GM12878 (cell line): Measurements from ENCODE around the gene CAMKK2. TPM values are rescaled to one million over a fixed set of nuclear protein-coding genes. Genes with fewer than 3 reads are reported as not detected.

Source experiments
- ATAC-seq: fragments of 200-7000 bp; cut with Tn5 transposase; 3 replicates; pipeline ENCODE4 v1.9.1; 2020; ENCODE audit warnings: mild to moderate bottlenecking, moderate library complexity
- BruUV-seq: library from RNA; stranded (reverse); fragments of 400-500 nt; replicated peaks from 2 replicates; lab custom pipeline; 2021; lab: Mats Ljungman, UMichigan
- CTCF ChIA-PET: fragments of 300-600 bp; sonication (Branson Sonifier 250); formaldehyde crosslinking; extraction: SDS; loops from one replicate; lab custom pipeline; 2021; ENCODE audit warnings: inconsistent platforms; lab: Yijun Ruan, JAX
- POLR2A ChIA-PET: fragments of 350-600 bp; formaldehyde crosslinking; extraction: SDS; loops from one replicate; lab custom pipeline; 2021; ENCODE audit warnings: inconsistent platforms; lab: Charles Lee
- RAD21 ChIA-PET: fragments of 300-600 bp; sonication (Branson Sonifier 250); formaldehyde crosslinking; loops from one replicate; lab custom pipeline; 2023; ENCODE audit warnings: antibody characterized with exemption; ENCODE audit not compliant: unreplicated experiment; lab: Charles Lee
- SMC1A ChIA-PET: fragments of 300-600 bp; sonication (Branson Sonifier 250); formaldehyde crosslinking; loops from one replicate; lab custom pipeline; 2023; ENCODE audit not compliant: unreplicated experiment, uncharacterized antibody; lab: Charles Lee
- DNase-seq: peaks from one replicate; pipeline ENCODE4 v3.0.0-alpha.2; 2011; ENCODE audit warnings: low read depth, low spot score
- FAIRE-seq: peaks from 3 replicates; lab custom pipeline; 2011; peaks lifted over from hg19 to GRCh38; lab: Jason Lieb, UNC
- H2AFZ ChIP-seq: 2 replicates; pipeline ENCODE4 v1.6.0; 2011; ENCODE audit warnings: low read depth, low read length, control low read depth; ENCODE audit not compliant: control insufficient read depth
- H3K27ac ChIP-seq: 2 replicates; pipeline ENCODE4 v1.5.1; 2011; ENCODE audit warnings: control low read depth; ENCODE audit not compliant: control insufficient read depth, insufficient read depth
- H3K27me3 ChIP-seq, 2 experiments: replicated peaks in 1 of 2; 2 replicates each; pipeline versions ENCODE4 v1.6.0 to v1.6.1; 2011; ENCODE audit warnings: low read length in 1 of 2; ENCODE audit not compliant: control insufficient read depth in 2 of 2, insufficient read depth in 2 of 2
- H3K36me3 ChIP-seq, 2 experiments: 2 replicates each; pipeline ENCODE4 v1.5.1; 2011; ENCODE audit warnings: low read length in 1 of 2; ENCODE audit not compliant: control insufficient read depth in 2 of 2, insufficient read depth in 2 of 2
- H3K4me1 ChIP-seq: 2 replicates; pipeline ENCODE4 v1.6.1; 2011; ENCODE audit warnings: mild to moderate bottlenecking, low read length, moderate library complexity, mixed read lengths; ENCODE audit not compliant: control insufficient read depth, insufficient read depth
- H3K4me2 ChIP-seq: 2 replicates; pipeline ENCODE4 v1.6.0; 2011; ENCODE audit warnings: control low read depth; ENCODE audit not compliant: control insufficient read depth, insufficient read depth
- H3K4me3 ChIP-seq: fragments of 200-600 bp; sonication (generic); 2 replicates; pipeline ENCODE4 v1.5.1; 2016
- H3K79me2 ChIP-seq: 2 replicates; pipeline ENCODE4 v1.6.0; 2011; ENCODE audit warnings: low read length; ENCODE audit not compliant: control insufficient read depth, insufficient read depth
- H3K9ac ChIP-seq: 2 replicates; pipeline ENCODE4 v1.8.0; 2011; ENCODE audit warnings: low read length, control low read depth, mixed read lengths; ENCODE audit not compliant: control insufficient read depth, insufficient read depth
- H3K9me3 ChIP-seq: replicated peaks from 3 replicates; pipeline ENCODE4 v1.5.1; 2011; ENCODE audit warnings: mild to moderate bottlenecking, low read length; ENCODE audit not compliant: control insufficient read depth, insufficient read depth
- H4K20me1 ChIP-seq: 2 replicates; pipeline ENCODE4 v1.6.0; 2011; ENCODE audit not compliant: control insufficient read depth, insufficient read depth
- BCLAF1 ChIP-seq: fragments of 450-650 bp; IDR thresholded peaks from 2 replicates; pipeline ENCODE4 v1.6.1; 2017; ENCODE audit warnings: antibody characterized with exemption, mild to moderate bottlenecking, moderate library complexity
- BHLHE40 ChIP-seq, 2 experiments: fragments of 450-650 bp in 1 of 2; IDR thresholded peaks; 2 replicates each; pipeline ENCODE4 v1.6.1; 2011 to 2017; ENCODE audit warnings: low read depth in 2 of 2, borderline replicate concordance in 1 of 2, improper control_type of control experiment in 1 of 2, low read length in 1 of 2, mild to moderate bottlenecking in 1 of 2
- NFYB ChIP-seq: IDR thresholded peaks from 2 replicates; pipeline ENCODE4 v1.6.1; 2011; ENCODE audit warnings: low read depth, mild to moderate bottlenecking, low read length, improper control_type of control experiment, moderate library complexity; ENCODE audit not compliant: insufficient read depth
- PBX3 ChIP-seq: IDR thresholded peaks from 2 replicates; pipeline ENCODE4 v1.6.1; 2011; ENCODE audit warnings: mild to moderate bottlenecking, low read depth, low read length, moderate library complexity; ENCODE audit not compliant: insufficient replicate concordance
- SKIL ChIP-seq: fragments of 450-650 bp; IDR thresholded peaks from 2 replicates; pipeline ENCODE4 v1.6.1; 2017; ENCODE audit warnings: mild to moderate bottlenecking, low read depth, inconsistent platforms; ENCODE audit not compliant: poor library complexity, severe bottlenecking
- SPI1 ChIP-seq: IDR thresholded peaks from 2 replicates; pipeline ENCODE4 v1.6.1; 2011; ENCODE audit warnings: low read depth, mild to moderate bottlenecking, low read length, moderate library complexity, borderline replicate concordance; ENCODE audit not compliant: insufficient read depth
- USF2 ChIP-seq: IDR thresholded peaks from 2 replicates; pipeline ENCODE4 v1.6.1; 2011; ENCODE audit warnings: low read depth, low read length, improper control_type of control experiment, borderline replicate concordance
- WRNIP1 ChIP-seq: IDR thresholded peaks from 2 replicates; pipeline ENCODE4 v1.6.1; 2011; ENCODE audit warnings: low read depth, low read length, improper control_type of control experiment, borderline replicate concordance
- WGBS: methylation state at CpG from one replicate; pipeline ENCODE4 v1.1.6; 2016; ENCODE audit warnings: low lambda C conversion rate; ENCODE audit not compliant: insufficient replicate concordance, insufficient coverage; ENCODE audit errors: missing lambda C conversion rate; 5-methylcytosine and 5-hydroxymethylcytosine counted together
- in situ Hi-C: fragments of 300-500 bp; cut with MboI; formaldehyde crosslinking; loops from 9 replicates; pipeline ENCODE4 v1.14.3; 2018; ENCODE audit warnings: mixed read lengths
- intact Hi-C: fragments of 100-400 bp; cut with micrococcal nuclease; formaldehyde crosslinking; loops from one replicate; pipeline ENCODE4 v1.14.2; 2022; ENCODE audit not compliant: unreplicated experiment
- polyA plus RNA-seq, 11 experiments: library from polyadenylated mRNA; depleted of rRNA in 4 of 11; unstranded in 6 of 11; stranded (reverse) in 5 of 11; fragments of >200 nt; fragmentation: Nextera tagmentation in 4 of 11; fragmentation: Illumina TruSeq in 1 of 11; extraction: Ambion mirVana in 4 of 11; extraction: Trizol in 1 of 11; gene quantifications; 1 replicate in 1 of 11; 2 replicates in 10 of 11; pipeline versions ENCODE4 v1.2.1 to v1.2.3, GENCODE V29; 2011 to 2016; ENCODE audit warnings: inconsistent platforms in 2 of 11, missing spikeins in 2 of 11, low read depth in 1 of 11
- total RNA-seq, 4 experiments: library from RNA; depleted of rRNA in 3 of 4; stranded (reverse); fragments of >200 nt in 3 of 4; fragmentation: Illumina TruSeq in 1 of 4; extraction: Trizol in 1 of 4; gene quantifications; 2 replicates each; pipeline versions ENCODE4 v1.2.1 to v1.2.3, GENCODE V29; 2013 to 2021

CAMKK2 gene
- total and polyA plus RNA-seq, 10 of the 15 experiments (the other 5 are each of a cell fraction or from before 2014, with no cell fraction given): 5.2 to 40.6 (median 26.6) TPM

GRCh38 chr12:121212875-121213274, 83.6 kb downstream of the CAMKK2 start:
- ChIA-PET RAD21 (interaction anchor here (2.0 kb wide), 1 partner anchor 81 kb away, joined by 7 read pairs; the partner anchor contains the start of gene P2RX7), SMC1A (interaction anchor here (0.6 to 3.2 kb wide), 4 partner anchors 45 to 213 kb away, joined by 3 to 10 read pairs (median 6); partner anchors contain the start of gene P2RX7), CTCF (no interaction called here), POLR2A (interaction anchor here (0.7 kb wide), 1 partner anchor 45 kb away, joined by 3 read pairs; no protein-coding TSS in a partner anchor)
- H3K79me2 ChIP-seq: peaks cover 10% of the 10 kb centered on the region
- ATAC-seq (no peak), DNase-seq (no peak), FAIRE-seq (no peak)
- no TSS peak for BruUV-seq
- H3K4me1 ChIP-seq: peaks cover 9% of the 10 kb centered on the region
- H4K20me1 ChIP-seq: no peaks in the 10 kb centered on the region
- H2AFZ ChIP-seq: no peak overlapping the region
- no peak overlapping the region for H3K9ac ChIP-seq
- no peak overlapping the region for H3K27ac ChIP-seq
- TF ChIP-seq WRNIP1: no peak
- TF ChIP-seq BCLAF1: no peak
- no peak for TF ChIP-seq USF2
- TF ChIP-seq PBX3: no peak
- no peak for TF ChIP-seq NFYB
- TF ChIP-seq SKIL: no peak
- no peak for TF ChIP-seq SPI1
- TF ChIP-seq BHLHE40 (IDR thresholded peaks at IDR 0.05; ENCODE audit: borderline replicate concordance in 1 of 2, low read depth in 2 of 2, low read length in 1 of 2): no peak
- H3K4me3 ChIP-seq: no peak overlapping the region
- in situ Hi-C loops: no loop called here
- H3K4me2 ChIP-seq: no peak overlapping the region
- H3K36me3 ChIP-seq: no peaks in the 10 kb centered on the region; a peak in 1 of 4 replicates
- no peaks in the 10 kb centered on the region for H3K9me3 ChIP-seq
- intact Hi-C loops: loop anchor here (5.0 kb wide), 2 partner anchors 81 to 101 kb away; partner anchors contain the start of gene P2RX7
- 71% methylated on average over 5 of the region's 5 CpGs for WGBS
- H3K27me3 ChIP-seq: no peaks in the 10 kb centered on the region
